Smooth muscle cell (in vitro differentiated cells): ENCODE results near the gene CDH4. TPM values are rescaled to one million over a fixed set of nuclear protein-coding genes. Genes with fewer than 3 reads are reported as not detected.

Experiments
- DNase-seq: peaks from one replicate; lab custom pipeline; 2025; ENCODE audit not compliant: unreplicated experiment; lab: John Stamatoyannopoulos, UW
- H2AFZ ChIP-seq: fragments of 200-600 bp; sonication (generic); 2 replicates; pipeline ENCODE4 v1.6.0; 2016; ENCODE audit warnings: antibody characterized with exemption, low read depth, mild to moderate bottlenecking
- H3F3A ChIP-seq: fragments of 200-600 bp; sonication (generic); 2 replicates; pipeline ENCODE4 v1.6.0; 2017; ENCODE audit warnings: antibody characterized with exemption, low read depth
- H3K27ac ChIP-seq: fragments of 200-600 bp; sonication (generic); 2 replicates; pipeline ENCODE4 v1.5.1; 2016; ENCODE audit warnings: low read depth, mild to moderate bottlenecking
- H3K27me3 ChIP-seq: fragments of 200-600 bp; sonication (generic); 2 replicates; pipeline ENCODE4 v1.6.1; 2016; ENCODE audit warnings: low read depth, mild to moderate bottlenecking
- H3K36me3 ChIP-seq: fragments of 200-600 bp; sonication (generic); 2 replicates; pipeline ENCODE4 v1.5.1; 2016; ENCODE audit warnings: low read depth
- H3K4me1 ChIP-seq: fragments of 200-600 bp; sonication (generic); 2 replicates; pipeline ENCODE4 v1.5.1; 2016; ENCODE audit warnings: low read depth
- H3K4me2 ChIP-seq: fragments of 200-600 bp; sonication (generic); 2 replicates; pipeline ENCODE4 v1.6.0; 2016; ENCODE audit warnings: mild to moderate bottlenecking
- H3K4me3 ChIP-seq: fragments of 200-600 bp; sonication (generic); 2 replicates; pipeline ENCODE4 v1.5.1; 2016; ENCODE audit warnings: mild to moderate bottlenecking
- H3K79me2 ChIP-seq: fragments of 200-600 bp; sonication (generic); 2 replicates; pipeline ENCODE4 v1.6.0; 2016; ENCODE audit warnings: low read depth, mild to moderate bottlenecking
- H3K9ac ChIP-seq: fragments of 200-600 bp; sonication (generic); 2 replicates; pipeline ENCODE4 v1.6.0; 2016; ENCODE audit warnings: low read depth
- H3K9me3 ChIP-seq: fragments of 200-600 bp; sonication (generic); replicated peaks from 2 replicates; pipeline ENCODE4 v1.5.1; 2016; ENCODE audit warnings: low read depth
- H4K20me1 ChIP-seq: fragments of 200-600 bp; sonication (generic); 2 replicates; pipeline ENCODE4 v1.6.0; 2016; ENCODE audit warnings: low read depth
- CTCF ChIP-seq: fragments of 200-600 bp; sonication (generic); IDR thresholded peaks from 2 replicates; pipeline ENCODE4 v1.5.1; 2017; ENCODE audit warnings: borderline replicate concordance, mild to moderate bottlenecking, antibody characterized with exemption; ENCODE audit not compliant: insufficient read depth, poor library complexity, severe bottlenecking
- WGBS: methylation state at CpG from one replicate; pipeline ENCODE4 v1.1.7; 2016; ENCODE audit warnings: low lambda C conversion rate; 5-methylcytosine and 5-hydroxymethylcytosine counted together
- polyA plus RNA-seq: library from polyadenylated mRNA; unstranded; fragments of >200 nt; fragmentation: Nextera tagmentation; extraction: Ambion mirVana; gene quantifications from 2 replicates; pipeline ENCODE4 v1.2.1, GENCODE V29; 2016
- total RNA-seq: library from RNA; depleted of rRNA; stranded (reverse); fragments of >200 nt; gene quantifications from 2 replicates; pipeline ENCODE4 v1.2.3, GENCODE V29; 2014

The CDH4 gene
- total and polyA plus RNA-seq, 2 experiments from 2014 or later = 0.03 to 0.04 TPM

- Histone ChIP-seq H4K20me1 (no peaks in the 10 kb centered on the region), H3K36me3 (no peaks in the 10 kb centered on the region), H3K27me3 (no peaks in the 10 kb centered on the region), H2AFZ (no peak overlapping the region), H3K9me3 (no peaks in the 10 kb centered on the region), H3K4me2 (no peak overlapping the region), H3K79me2 (no peaks in the 10 kb centered on the region), H3K9ac (no peak overlapping the region), H3K27ac (no peak overlapping the region), H3K4me3 (no peak overlapping the region), H3F3A (no peaks in the 10 kb centered on the region), H3K4me1 (no peaks in the 10 kb centered on the region)
- no peak for DNase-seq
- TF ChIP-seq CTCF = no peak
- 84% methylated on average over 13 of the region's 13 CpGs for WGBS
These were observed 687.8 kb downstream of the CDH4 start for GRCh38 chr20:61939691-61940360.

- Histone ChIP-seq H3K9ac (no peak overlapping the region), H3K79me2 (no peaks in the 10 kb centered on the region), H2AFZ (no peak overlapping the region), H3K27ac (no peak overlapping the region), H3K4me1 (no peaks in the 10 kb centered on the region), H3K36me3 (no peaks in the 10 kb centered on the region), H3F3A (no peaks in the 10 kb centered on the region), H3K9me3 (no peaks in the 10 kb centered on the region), H3K27me3 (no peaks in the 10 kb centered on the region), H3K4me2 (no peak overlapping the region), H4K20me1 (no peaks in the 10 kb centered on the region), H3K4me3 (no peak overlapping the region)
- WGBS = 92% methylated on average over 17 of the region's 17 CpGs
- DNase-seq = no peak
- TF ChIP-seq CTCF = no peak
These were observed 688.4 kb downstream of the CDH4 start for GRCh38 chr20:61940491-61940890.

- no peaks in the 10 kb centered on the region for H3F3A ChIP-seq
- 87% methylated on average over 16 of the region's 16 CpGs for WGBS
- DNase-seq = no peak
- H3K9me3 ChIP-seq = no peaks in the 10 kb centered on the region
- no peaks in the 10 kb centered on the region for H4K20me1 ChIP-seq
- H3K4me3 ChIP-seq = no peak overlapping the region
- H3K9ac ChIP-seq = no peak overlapping the region
- no peaks in the 10 kb centered on the region for H3K79me2 ChIP-seq
- no peak overlapping the region for H3K4me2 ChIP-seq
- no peaks in the 10 kb centered on the region for H3K36me3 ChIP-seq
- no peak overlapping the region for H3K27ac ChIP-seq
- H3K4me1 ChIP-seq = no peaks in the 10 kb centered on the region
- no peak for TF ChIP-seq CTCF
- no peak overlapping the region for H2AFZ ChIP-seq
- H3K27me3 ChIP-seq = no peaks in the 10 kb centered on the region
These were observed 689.1 kb downstream of the CDH4 start for GRCh38 chr20:61940976-61941720.
